Measurements from ENCODE around the gene DPF1.

DNA sequence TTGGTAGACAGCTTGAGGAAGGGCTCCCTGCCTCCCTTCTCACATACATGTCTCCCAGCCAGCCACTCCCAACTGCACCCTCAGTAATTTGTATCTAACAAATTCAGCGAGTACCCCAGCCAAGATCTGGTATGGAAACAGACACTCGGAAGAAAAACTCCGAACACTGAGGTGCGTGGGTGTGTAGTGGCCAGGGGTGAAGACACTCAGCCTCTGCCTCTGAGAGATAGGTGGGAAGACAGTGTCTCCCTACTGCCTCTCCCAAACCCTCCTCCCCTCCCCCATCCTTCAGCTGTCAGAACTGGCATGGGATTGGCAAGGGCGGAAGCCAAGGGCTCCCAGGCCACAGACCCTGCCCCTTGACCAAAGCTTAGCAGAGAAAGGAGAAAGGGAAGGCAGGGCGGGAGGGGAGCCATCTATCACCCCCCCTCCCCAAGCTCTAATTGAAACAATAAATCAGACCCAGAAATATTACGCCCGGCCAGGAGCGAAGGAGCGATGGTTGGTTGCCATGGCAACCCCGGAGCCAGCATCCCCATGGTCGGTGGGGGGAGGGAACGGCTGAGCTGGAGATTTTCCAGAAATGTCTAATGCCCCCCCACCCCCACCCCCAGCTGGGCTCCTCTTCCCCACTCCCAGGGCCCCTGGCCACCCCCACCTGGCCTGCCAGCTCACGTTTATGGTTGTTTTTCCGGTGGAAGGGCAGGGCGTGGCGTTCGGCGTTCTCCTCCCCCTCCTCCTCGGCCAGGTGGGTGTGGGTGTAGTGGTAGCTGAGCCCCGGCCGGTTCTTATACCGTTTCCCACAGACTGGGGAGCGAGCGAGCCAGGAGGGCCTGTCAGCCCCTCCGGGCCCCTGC is 7.0 kb downstream of the DPF1 start:
- TF ChIP-seq, protein P1, sequence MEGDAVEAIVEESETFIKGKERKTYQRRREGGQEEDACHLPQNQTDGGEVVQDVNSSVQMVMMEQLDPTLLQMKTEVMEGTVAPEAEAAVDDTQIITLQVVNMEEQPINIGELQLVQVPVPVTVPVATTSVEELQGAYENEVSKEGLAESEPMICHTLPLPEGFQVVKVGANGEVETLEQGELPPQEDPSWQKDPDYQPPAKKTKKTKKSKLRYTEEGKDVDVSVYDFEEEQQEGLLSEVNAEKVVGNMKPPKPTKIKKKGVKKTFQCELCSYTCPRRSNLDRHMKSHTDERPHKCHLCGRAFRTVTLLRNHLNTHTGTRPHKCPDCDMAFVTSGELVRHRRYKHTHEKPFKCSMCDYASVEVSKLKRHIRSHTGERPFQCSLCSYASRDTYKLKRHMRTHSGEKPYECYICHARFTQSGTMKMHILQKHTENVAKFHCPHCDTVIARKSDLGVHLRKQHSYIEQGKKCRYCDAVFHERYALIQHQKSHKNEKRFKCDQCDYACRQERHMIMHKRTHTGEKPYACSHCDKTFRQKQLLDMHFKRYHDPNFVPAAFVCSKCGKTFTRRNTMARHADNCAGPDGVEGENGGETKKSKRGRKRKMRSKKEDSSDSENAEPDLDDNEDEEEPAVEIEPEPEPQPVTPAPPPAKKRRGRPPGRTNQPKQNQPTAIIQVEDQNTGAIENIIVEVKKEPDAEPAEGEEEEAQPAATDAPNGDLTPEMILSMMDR (tag by site-specific recombination; IDR thresholded peaks at IDR 0.05): no peak
- TF ChIP-seq BCL11A (tag by site-specific recombination; IDR thresholded peaks at IDR 0.05; ENCODE audit: low read depth): no peak
- TF ChIP-seq ZNF433 (tag by site-specific recombination; IDR thresholded peaks at IDR 0.05; ENCODE audit: low read depth): no peak
- TF ChIP-seq ZNF629 (tag by site-specific recombination; IDR thresholded peaks at IDR 0.05): no peak
- no peak for TF ChIP-seq SCRT2 (tag by site-specific recombination; IDR thresholded peaks at IDR 0.05)
- no peak for TF ChIP-seq ZNF560 (tag by site-specific recombination; IDR thresholded peaks at IDR 0.05; ENCODE audit: borderline replicate concordance)
- TF ChIP-seq, protein P2, sequence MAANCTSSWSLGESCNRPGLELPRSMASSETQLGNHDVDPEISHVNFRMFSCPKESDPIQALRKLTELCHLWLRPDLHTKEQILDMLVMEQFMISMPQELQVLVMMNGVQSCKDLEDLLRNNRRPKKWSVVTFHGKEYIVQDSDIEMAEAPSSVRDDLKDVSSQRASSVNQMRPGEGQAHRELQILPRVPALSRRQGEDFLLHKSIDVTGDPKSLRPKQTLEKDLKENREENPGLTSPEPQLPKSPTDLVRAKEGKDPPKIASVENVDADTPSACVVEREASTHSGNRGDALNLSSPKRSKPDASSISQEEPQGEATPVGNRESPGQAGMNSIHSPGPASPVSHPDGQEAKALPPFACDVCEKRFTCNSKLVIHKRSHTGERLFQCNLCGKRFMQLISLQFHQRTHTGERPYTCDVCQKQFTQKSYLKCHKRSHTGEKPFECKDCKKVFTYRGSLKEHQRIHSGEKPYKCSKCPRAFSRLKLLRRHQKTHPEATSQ (tag by site-specific recombination; IDR thresholded peaks at IDR 0.05): no peak
- no peak for TF ChIP-seq ZBTB7A (tag by site-specific recombination; IDR thresholded peaks at IDR 0.05; ENCODE audit: low read depth)
- no peak for TF ChIP-seq TCF7L2 (IDR thresholded peaks at IDR 0.05; ENCODE audit: borderline replicate concordance, low read depth, low read length)

Measured in HEK293 (cell line).